Activated CD4-positive, alpha-beta T cell treated with anti-CD3 and anti-CD28 coated beads for 36 hours (primary cell): ENCODE results near the gene FAM171A1. TPM values are rescaled to one million over a fixed set of nuclear protein-coding genes. Genes with fewer than 3 reads are reported as not detected.
"Not testable (repeated sequence)": the region's sequence is repeated elsewhere in the genome, so short reads cannot be mapped to it uniquely, and the experiment has no call there.

Experiments
- ATAC-seq: fragments of 200-7000 bp; cut with Tn5 transposase; one replicate; pipeline ENCODE4 v1.10.0; 2021; ENCODE audit warnings: mild to moderate bottlenecking, moderate library complexity
- CTCF ChIA-PET: fragments of 350-600 bp; sonication (Branson Sonifier 250); formaldehyde crosslinking; loops from one replicate; lab custom pipeline; 2021; ENCODE audit warnings: antibody characterized with exemption; lab: Charles Lee
- POLR2A ChIA-PET: fragments of 350-600 bp; sonication (Branson Sonifier 250); formaldehyde crosslinking; loops from one replicate; lab custom pipeline; 2021; ENCODE audit warnings: antibody characterized with exemption, inconsistent platforms; lab: Charles Lee
- DNase-seq: peaks from one replicate; pipeline ENCODE4 v3.0.0-alpha.2; 2020
- H3K27ac Mint-ChIP-seq: one replicate; pipeline ENCODE4 v1.8.0; 2021; ENCODE audit warnings: mixed read lengths
- H3K27me3 Mint-ChIP-seq: one replicate; pipeline ENCODE4 v1.8.0; 2021; ENCODE audit warnings: mixed read lengths
- H3K36me3 Mint-ChIP-seq: one replicate; pipeline ENCODE4 v1.8.0; 2021; ENCODE audit warnings: low read depth, mixed read lengths
- H3K4me1 Mint-ChIP-seq: one replicate; pipeline ENCODE4 v1.8.0; 2021; ENCODE audit warnings: mixed read lengths
- H3K4me3 Mint-ChIP-seq: one replicate; pipeline ENCODE4 v1.8.0; 2021; ENCODE audit warnings: mild to moderate bottlenecking, moderate library complexity, mixed read lengths
- H3K9me3 Mint-ChIP-seq: one replicate; pipeline ENCODE4 v1.8.0; 2021; ENCODE audit warnings: low read depth, mixed read lengths
- intact Hi-C, 2 experiments: fragments of 100-400 bp; cut with DNase I in 1 of 2; cut with micrococcal nuclease in 1 of 2; formaldehyde crosslinking; loops; one replicate each; pipeline versions ENCODE4 v1.14.2 to v1.15.1; 2022 to 2024; cut with DNase I, micrococcal nuclease
- total RNA-seq, 2 experiments: library from RNA; stranded (reverse); gene quantifications; one replicate each; pipeline ENCODE4 v1.2.3, GENCODE V29; 2021

Gene FAM171A1
- total RNA-seq, 2 experiments from 2014 or later: 4.1 to 5.8 TPM

GRCh38 chr10:15300145-15300544 lies 70.9 kb downstream of the FAM171A1 start:
- no peak for DNase-seq
- Mint-ChIP-seq H3K27ac (no peak overlapping the region), H3K4me3 (no peak overlapping the region), H3K4me1 (no peaks in the 10 kb centered on the region), H3K9me3 (no peaks in the 10 kb centered on the region), H3K36me3 (no peaks in the 10 kb centered on the region), H3K27me3 (no peaks in the 10 kb centered on the region)
- ChIA-PET CTCF (interaction anchor here (0.6 kb wide), 1 partner anchor 220 kb away, joined by 3 read pairs; no protein-coding TSS in a partner anchor), POLR2A (interaction anchor here (1.1 kb wide), 1 partner anchor 86 kb away, joined by 3 read pairs; no protein-coding TSS in a partner anchor)
- no peak for ATAC-seq
- intact Hi-C loops: no loop called here

- Mint-ChIP-seq H3K4me3 (no peak overlapping the region), H3K36me3 (no peaks in the 10 kb centered on the region), H3K9me3 (no peaks in the 10 kb centered on the region), H3K4me1 (no peaks in the 10 kb centered on the region), H3K27ac (no peak overlapping the region), H3K27me3 (no peaks in the 10 kb centered on the region)
- no peak for ATAC-seq
- CTCF ChIA-PET: no interaction called here
- POLR2A ChIA-PET: interaction anchor here (0.6 kb wide), 1 partner anchor 223 kb away, joined by 3 read pairs; no protein-coding TSS in a partner anchor
- intact Hi-C loops: no loop called here
- DNase-seq: no peak
These were observed 74.4 kb downstream of the FAM171A1 start for GRCh38 chr10:15296701-15297100.

- DNase-seq: no peak
- ATAC-seq: no peak
- intact Hi-C loops: no loop called here
- CTCF ChIA-PET: no interaction called here
- Mint-ChIP-seq H3K9me3 (no peaks in the 10 kb centered on the region), H3K4me3 (no peak overlapping the region), H3K36me3 (no peaks in the 10 kb centered on the region), H3K27me3 (no peaks in the 10 kb centered on the region), H3K27ac (no peak overlapping the region), H3K4me1 (no peaks in the 10 kb centered on the region)
- POLR2A ChIA-PET: no interaction called here
These were observed 75.4 kb downstream of the FAM171A1 start for GRCh38 chr10:15295537-15296325.

DNA sequence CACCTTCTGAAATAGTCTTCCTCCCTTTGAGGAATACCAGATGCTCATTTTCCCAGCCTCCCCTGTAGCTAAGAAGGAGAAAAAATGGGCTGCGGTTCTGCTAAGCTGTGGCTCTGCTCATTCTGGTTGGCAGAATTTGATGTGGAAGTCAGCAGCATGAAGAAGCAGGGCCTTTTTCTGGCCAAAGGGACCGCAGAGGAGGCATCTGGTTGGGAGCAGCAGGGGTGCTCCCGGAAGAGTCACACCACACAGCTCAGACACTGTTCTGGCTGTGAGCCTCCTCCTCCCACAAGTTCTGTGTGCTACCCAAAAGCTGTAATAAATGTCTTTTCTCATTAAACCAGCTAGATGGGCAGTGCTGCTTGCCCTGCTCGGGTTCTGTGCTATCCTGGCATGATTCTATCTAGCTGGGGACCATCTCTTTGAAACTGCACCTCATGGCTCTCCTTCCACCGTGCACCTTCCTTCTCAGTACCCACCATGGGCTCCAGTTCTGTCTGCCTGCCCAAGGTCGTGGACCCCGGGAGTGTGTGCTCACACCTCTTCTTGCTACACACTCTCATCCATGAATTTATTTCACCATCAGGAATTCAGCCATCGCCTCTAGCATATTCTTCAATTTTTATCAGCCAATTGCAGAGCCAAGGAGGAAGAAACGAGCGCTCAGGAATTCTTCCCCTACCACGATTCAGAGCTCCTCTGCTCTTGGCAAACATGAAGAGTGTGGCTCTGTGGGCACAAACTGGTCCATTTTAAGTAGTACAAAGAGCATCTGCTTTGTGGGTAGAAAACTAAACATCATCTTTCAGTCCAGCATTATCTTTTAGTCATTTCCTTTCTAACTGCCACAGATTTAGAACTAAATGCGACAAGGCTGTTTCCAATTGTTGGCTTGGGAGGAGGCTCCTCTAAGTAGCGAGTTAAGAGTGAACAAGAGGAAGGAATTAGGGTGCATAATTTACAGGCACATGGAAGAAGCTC lies 76.9 kb downstream of the FAM171A1 start:
- H3K9me3 Mint-ChIP-seq: no peaks in the 10 kb centered on the region
- ChIA-PET CTCF (interaction anchor here (0.6 kb wide), 1 partner anchor 17 kb away, joined by 3 read pairs; no protein-coding TSS in a partner anchor), POLR2A (no interaction called here)
- no peaks in the 10 kb centered on the region for H3K27me3 Mint-ChIP-seq
- ATAC-seq: no peak
- DNase-seq: no peak
- H3K27ac Mint-ChIP-seq: no peak overlapping the region
- no peaks in the 10 kb centered on the region for H3K36me3 Mint-ChIP-seq
- no peak overlapping the region for H3K4me3 Mint-ChIP-seq
- intact Hi-C loops: no loop called here
- no peaks in the 10 kb centered on the region for H3K4me1 Mint-ChIP-seq

DNA sequence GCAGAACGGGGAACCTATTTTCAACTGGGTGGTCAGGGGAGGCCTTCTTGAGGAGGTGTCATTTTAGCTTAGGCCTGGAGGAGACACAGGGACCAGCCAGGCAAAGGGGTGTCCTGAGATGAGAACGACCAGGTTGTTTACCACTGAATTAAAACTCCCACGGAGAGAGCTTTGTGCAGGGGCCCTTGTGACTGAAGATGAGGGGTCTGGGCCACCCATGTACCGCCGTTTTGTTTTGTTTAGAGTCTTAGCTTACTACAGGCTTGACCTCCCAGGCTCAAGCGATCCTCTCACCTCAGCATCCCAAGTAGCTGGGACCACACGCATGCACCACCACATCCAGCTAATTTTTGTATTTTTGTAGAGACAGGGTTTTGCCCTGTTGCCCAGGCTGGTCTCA lies 80.4 kb downstream of the FAM171A1 start:
- Mint-ChIP-seq H3K4me1 (no peaks in the 10 kb centered on the region), H3K27ac (no peak overlapping the region), H3K36me3 (no peaks in the 10 kb centered on the region), H3K4me3 (no peak overlapping the region), H3K9me3 (no peaks in the 10 kb centered on the region), H3K27me3 (no peaks in the 10 kb centered on the region)
- no peak for ATAC-seq
- DNase-seq: no peak
- ChIA-PET POLR2A (no interaction called here), CTCF (interaction anchor here (0.8 to 1.4 kb wide), 2 partner anchors 30 to 78 kb away, joined by 3 read pairs; no protein-coding TSS in a partner anchor)
- intact Hi-C loops: no loop called here

DNA sequence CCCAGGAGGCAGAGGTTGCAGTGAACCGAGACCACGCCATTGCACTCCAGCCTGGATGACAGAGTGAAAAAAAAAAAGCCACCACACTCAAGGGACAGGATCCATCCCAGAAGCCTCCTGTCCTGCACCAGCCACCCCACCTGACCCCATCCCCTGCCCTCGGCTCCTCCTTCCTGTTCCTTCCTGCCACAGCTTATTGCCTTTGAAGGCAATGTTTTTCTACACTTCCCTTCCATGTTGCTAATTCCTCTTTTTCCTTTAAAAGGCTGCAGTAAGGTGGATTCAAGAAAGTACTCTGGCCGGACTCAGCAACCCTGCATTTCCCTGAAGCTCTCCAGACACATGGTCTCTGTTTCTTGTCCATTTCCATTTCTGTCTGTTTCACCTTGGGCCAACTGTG lies 80.9 kb downstream of the FAM171A1 start:
- H3K4me1 Mint-ChIP-seq: no peaks in the 10 kb centered on the region
- no peak for DNase-seq
- no peaks in the 10 kb centered on the region for H3K36me3 Mint-ChIP-seq
- ChIA-PET CTCF (no interaction called here), POLR2A (no interaction called here)
- intact Hi-C loops: no loop called here
- no peak overlapping the region for H3K27ac Mint-ChIP-seq
- ATAC-seq: no peak
- H3K27me3 Mint-ChIP-seq: no peaks in the 10 kb centered on the region
- no peak overlapping the region for H3K4me3 Mint-ChIP-seq
- H3K9me3 Mint-ChIP-seq: no peaks in the 10 kb centered on the region

- no peak for ATAC-seq
- no peaks in the 10 kb centered on the region for H3K27me3 Mint-ChIP-seq
- ChIA-PET POLR2A (no interaction called here), CTCF (interaction anchor here (1.1 kb wide), 1 partner anchor 31 kb away, joined by 4 read pairs; no protein-coding TSS in a partner anchor)
- H3K4me1 Mint-ChIP-seq: no peaks in the 10 kb centered on the region
- DNase-seq: no peak
- no peaks in the 10 kb centered on the region for H3K36me3 Mint-ChIP-seq
- intact Hi-C loops: no loop called here
- H3K4me3 Mint-ChIP-seq: no peak overlapping the region
- H3K27ac Mint-ChIP-seq: no peak overlapping the region
- H3K9me3 Mint-ChIP-seq: no peaks in the 10 kb centered on the region
These were observed 90.1 kb downstream of the FAM171A1 start for GRCh38 chr10:15280974-15281373.

DNA sequence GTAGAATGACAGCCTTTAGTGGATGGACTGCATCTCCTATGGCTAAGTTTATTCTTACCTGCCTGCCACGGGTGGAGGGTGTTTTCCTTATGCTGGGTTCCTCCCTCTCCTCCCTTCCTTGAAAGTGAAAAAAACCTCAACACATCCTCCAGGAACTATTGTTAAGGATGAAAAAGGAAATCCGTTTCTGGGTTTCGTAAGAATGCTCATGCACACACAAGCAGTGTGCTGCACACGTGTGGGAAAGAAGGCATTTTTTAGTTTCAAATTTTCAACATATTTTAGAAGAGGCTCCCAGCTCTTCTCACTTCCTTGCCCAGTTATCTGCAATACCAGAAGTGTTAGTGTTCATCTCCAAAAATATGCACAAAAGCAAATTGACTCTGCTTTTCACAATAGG lies 90.6 kb downstream of the FAM171A1 start:
- Mint-ChIP-seq H3K4me1 (no peaks in the 10 kb centered on the region), H3K27ac (no peak overlapping the region), H3K27me3 (no peaks in the 10 kb centered on the region), H3K4me3 (no peak overlapping the region), H3K36me3 (no peaks in the 10 kb centered on the region), H3K9me3 (no peaks in the 10 kb centered on the region)
- no peak for ATAC-seq
- intact Hi-C loops: no loop called here
- ChIA-PET CTCF (interaction anchor here (1.1 kb wide), 1 partner anchor 31 kb away, joined by 4 read pairs; no protein-coding TSS in a partner anchor), POLR2A (no interaction called here)
- no peak for DNase-seq

GRCh38 chr10:15279236-15279635 lies 91.9 kb downstream of the FAM171A1 start:
- POLR2A ChIA-PET: interaction anchor here (0.7 kb wide), 1 partner anchor 1250 kb away, joined by 3 read pairs; no protein-coding TSS in a partner anchor
- peaks cover 5% of the 10 kb centered on the region for H3K36me3 Mint-ChIP-seq
- no peak overlapping the region for H3K27ac Mint-ChIP-seq
- CTCF ChIA-PET: interaction anchor here (1.1 kb wide), 1 partner anchor 46 kb away, joined by 3 read pairs; no protein-coding TSS in a partner anchor
- no peaks in the 10 kb centered on the region for H3K4me1 Mint-ChIP-seq
- H3K9me3 Mint-ChIP-seq: no peaks in the 10 kb centered on the region
- H3K27me3 Mint-ChIP-seq: no peaks in the 10 kb centered on the region
- intact Hi-C loops: no loop called here
- no peak for DNase-seq
- no peak overlapping the region for H3K4me3 Mint-ChIP-seq
- ATAC-seq: no peak

DNA sequence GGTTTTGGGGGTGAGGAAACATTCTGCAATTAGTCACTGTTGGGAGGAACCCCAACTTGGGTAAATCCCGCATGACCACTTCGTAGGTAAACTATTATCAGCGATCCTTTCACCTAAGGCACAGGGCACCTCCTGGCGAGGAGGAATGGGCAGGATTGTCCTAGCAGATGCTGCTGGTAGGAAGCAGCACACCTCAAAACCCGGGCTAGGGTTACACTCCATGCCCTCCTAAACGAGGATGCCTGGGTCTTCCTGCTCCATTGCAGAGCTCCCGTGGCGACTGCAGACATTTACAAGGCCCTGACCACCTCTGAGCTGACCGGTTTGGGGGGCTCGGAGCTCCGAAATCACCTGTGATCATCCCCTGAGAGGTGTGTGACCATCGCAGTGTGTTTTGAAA lies 92.3 kb downstream of the FAM171A1 start:
- POLR2A ChIA-PET: no interaction called here

GRCh38 chr10:15276039-15276438 lies 95.0 kb downstream of the FAM171A1 start:
- H3K36me3 Mint-ChIP-seq, intact Hi-C loops, H3K27ac Mint-ChIP-seq, H3K4me3 Mint-ChIP-seq, H3K9me3 Mint-ChIP-seq, H3K4me1 Mint-ChIP-seq, DNase-seq, ATAC-seq, POLR2A ChIA-PET, H3K27me3 Mint-ChIP-seq: not testable (repeated sequence)
- CTCF ChIA-PET: interaction anchor here (1.7 kb wide), 1 partner anchor 10 kb away, joined by 6 read pairs; no protein-coding TSS in a partner anchor

More for the DNA sequence above, 92.3 kb downstream of the FAM171A1 start:
- Mint-ChIP-seq H3K4me1 (no peaks in the 10 kb centered on the region), H3K4me3 (no peak overlapping the region), H3K27me3 (no peaks in the 10 kb centered on the region), H3K27ac (no peak overlapping the region), H3K9me3 (no peaks in the 10 kb centered on the region), H3K36me3 (peaks cover 5% of the 10 kb centered on the region)
- ATAC-seq: no peak
- intact Hi-C loops: no loop called here
- DNase-seq: no peak
- CTCF ChIA-PET: interaction anchor here (1.1 kb wide), 1 partner anchor 46 kb away, joined by 3 read pairs; no protein-coding TSS in a partner anchor
